Smooth muscle cell of bladder (primary cell): ENCODE measurements around the gene ZMYND19. TPM values are rescaled to one million over a fixed set of nuclear protein-coding genes. Genes with fewer than 3 reads are reported as not detected.

ENCODE experiments used
- total RNA-seq: library from RNA; depleted of rRNA; stranded (reverse); fragments of >200 nt; gene quantifications from 2 replicates; pipeline ENCODE4 v1.2.3, GENCODE V29; 2014

ZMYND19 gene
- total RNA-seq: 12.5 and 17.9 TPM in 2 replicates

DNA sequence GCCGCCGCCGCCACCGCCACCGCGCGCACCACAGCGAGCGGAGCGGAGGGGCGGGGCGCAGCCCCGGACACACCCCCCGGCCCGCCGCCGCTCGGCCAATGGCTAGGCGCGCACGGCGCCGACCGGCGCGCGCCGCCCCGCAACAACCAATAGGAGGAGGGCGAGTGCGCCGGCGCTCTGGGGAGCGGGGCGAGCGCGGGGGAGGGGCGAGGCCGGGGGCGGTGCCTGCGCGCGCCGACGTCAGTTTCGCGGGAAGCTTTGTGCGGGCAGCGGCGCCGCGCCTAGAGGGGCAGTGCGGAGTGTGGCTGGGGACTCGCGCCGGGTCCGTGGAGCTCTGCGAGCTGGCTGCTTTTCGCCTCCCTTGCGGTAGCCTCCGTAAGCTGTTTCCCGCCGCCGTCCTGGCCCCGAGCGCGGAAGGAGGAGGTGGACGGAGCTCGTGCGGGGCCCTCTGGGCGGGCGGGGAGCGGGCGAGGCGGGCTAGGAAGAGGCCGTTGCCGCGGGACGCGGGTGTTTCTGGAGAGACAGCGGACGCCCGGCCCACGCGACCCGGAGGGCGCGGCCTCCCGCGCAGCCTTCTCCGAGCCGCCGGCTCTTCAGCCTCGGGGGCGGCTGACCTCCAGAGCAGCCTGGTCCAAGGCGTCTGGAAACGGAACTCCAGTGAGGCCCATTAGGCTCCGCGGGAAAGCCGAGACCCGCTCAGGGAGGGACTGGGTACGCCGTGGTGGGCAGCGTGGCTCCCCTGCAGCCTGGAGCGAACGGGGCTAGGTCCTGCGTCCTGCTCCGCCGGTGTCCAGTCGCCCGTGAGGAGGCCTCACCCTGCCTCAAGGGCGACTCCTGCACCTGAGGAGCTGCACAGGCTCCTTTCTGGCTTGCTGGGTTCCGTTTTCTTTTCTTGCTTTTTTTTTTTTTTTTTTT lies at the start of gene ZMYND19:
ZMYND19 (minus strand) TSS at position 44 of the 915 bp plus-strand sequence. CDS start 249 bp downstream, outside the sequence.

DNA sequence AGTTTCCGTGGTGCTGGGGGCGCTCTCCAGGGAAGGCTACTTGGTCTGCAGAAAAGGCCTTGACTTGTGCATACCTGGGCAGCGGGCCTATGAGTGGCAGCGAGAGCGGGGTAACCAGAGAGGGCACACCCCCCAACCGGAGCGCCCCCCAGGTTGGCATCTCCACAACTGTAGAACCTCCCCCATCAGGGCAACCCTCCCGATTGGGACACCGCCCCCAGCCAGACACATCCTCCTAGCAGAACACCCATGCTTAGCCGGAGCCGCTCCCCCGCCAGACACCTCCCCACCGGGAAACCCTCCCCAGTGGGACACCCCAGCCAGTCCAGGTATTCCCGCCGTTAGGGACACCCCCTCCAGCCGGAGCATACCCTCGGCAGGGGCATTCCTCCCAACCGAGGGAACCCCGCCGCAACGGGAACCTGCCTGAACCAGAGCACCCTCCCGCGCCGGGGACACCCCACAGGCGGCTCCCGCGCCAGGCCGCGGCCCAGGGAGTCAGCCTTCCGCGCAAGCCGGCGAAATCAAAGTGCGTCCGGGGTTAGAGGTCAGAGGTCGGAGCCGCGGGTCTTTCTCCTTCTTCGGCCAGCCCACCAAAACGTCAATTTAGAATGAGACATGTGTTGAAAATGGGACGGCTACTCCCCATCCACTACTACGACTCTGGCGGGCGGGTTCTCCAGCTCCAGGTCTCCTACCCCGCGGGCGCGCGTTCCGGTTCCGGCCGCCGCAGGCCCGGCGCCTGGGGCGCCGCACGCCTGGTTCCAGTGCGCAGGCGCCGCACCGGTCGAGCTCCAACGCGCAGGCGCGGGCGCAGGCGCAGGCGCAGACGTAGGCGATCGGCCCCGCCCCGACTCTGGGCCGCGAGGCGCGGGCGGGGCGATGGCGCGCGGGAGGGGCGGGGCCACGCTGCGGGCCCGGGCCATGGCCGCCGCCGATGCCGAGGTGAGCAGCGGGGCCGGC lies 28.1 kb upstream of the ZMYND19 start, which contains the start of gene EHMT1:
EHMT1 (plus strand) TSS at position 901 of the 963 bp plus-strand sequence; CDS start at position 925, 24 bp downstream.

DNA sequence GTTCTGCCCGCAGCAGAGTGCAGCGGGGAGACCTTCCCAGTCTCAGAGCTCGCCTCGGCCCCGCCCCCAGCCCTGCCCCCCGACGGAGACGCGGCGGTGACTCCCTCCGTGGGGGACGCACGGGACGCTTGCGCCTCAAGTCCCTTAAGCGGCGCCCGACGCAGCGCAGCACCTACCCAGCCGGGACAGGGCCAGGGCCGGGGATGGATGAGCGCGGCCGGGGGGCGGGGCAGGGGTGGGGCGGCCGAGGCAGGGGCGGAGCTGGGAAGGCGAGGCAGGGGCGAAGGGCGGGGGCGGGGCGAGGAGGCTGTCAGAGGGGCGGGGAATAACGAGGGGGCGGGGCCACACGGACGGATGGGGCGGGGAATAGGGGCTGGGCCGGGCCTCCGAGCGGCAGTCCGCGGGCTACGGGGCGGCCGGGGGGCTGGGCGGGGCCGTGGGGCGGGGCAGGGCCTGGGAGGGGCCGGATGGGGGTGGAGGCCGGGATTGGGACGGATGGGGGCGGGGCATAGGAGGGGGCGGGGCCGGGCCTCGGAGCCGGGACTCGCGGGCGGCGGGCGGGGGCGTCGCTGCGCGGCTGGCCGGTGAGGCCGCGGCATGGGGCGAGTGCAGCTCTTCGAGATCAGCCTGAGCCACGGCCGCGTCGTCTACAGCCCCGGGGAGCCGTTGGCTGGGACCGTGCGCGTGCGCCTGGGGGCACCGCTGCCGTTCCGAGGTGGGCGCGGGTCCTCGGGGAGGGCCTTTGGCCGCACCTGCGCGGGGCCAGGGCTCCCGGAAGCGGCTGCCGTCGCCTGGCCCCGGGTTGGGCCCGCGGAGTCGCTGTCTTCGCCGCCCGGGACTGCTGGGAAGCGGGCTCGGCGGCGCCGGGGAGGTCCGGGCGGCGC lies 15.1 kb upstream of the ZMYND19 start, which contains the start of gene ARRDC1:
ARRDC1 (plus strand) TSS at position 566 of the 884 bp plus-strand sequence; CDS start at position 598, 32 bp downstream.

DNA sequence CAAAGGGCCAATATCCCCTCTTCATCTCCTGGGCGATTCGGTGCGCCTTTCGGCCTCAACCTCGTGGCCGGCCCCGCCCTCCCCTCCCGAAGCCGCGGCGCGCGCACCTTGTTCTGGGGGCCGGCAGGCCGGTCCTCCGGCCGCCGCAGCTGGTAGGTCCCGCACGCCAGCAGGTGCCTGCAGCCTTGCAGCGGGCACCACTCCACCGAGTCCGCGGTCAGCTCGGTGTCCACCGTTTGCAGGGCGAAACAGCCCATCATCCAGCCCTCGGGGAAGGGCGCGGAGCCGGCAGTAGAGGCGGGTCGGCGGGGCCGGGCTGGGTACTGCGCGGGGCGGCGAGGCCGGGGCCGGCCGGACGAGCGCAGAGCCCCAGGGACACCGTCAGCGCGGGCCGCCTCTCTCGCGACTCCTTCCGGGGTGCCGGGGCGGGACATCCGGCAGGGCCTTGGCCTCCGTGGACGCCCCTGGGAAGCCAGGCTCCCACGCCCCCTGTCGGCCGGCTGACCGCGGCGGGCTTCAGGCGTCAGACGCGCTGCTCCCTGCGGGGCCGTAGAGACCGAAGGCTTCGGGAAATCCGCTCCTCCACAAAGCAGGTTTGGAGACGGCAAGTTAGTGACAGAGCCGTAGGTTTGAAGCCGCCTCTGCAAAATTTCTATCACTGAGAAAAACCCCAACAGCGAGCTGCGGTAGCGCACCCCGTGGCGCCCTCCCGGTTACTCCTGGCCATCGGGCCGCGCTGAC lies 11.6 kb downstream of the ZMYND19 start, which contains the start of gene DPH7:
DPH7 (minus strand) TSS at position 408 of the 741 bp plus-strand sequence; CDS start at position 260, 148 bp downstream.

DNA sequence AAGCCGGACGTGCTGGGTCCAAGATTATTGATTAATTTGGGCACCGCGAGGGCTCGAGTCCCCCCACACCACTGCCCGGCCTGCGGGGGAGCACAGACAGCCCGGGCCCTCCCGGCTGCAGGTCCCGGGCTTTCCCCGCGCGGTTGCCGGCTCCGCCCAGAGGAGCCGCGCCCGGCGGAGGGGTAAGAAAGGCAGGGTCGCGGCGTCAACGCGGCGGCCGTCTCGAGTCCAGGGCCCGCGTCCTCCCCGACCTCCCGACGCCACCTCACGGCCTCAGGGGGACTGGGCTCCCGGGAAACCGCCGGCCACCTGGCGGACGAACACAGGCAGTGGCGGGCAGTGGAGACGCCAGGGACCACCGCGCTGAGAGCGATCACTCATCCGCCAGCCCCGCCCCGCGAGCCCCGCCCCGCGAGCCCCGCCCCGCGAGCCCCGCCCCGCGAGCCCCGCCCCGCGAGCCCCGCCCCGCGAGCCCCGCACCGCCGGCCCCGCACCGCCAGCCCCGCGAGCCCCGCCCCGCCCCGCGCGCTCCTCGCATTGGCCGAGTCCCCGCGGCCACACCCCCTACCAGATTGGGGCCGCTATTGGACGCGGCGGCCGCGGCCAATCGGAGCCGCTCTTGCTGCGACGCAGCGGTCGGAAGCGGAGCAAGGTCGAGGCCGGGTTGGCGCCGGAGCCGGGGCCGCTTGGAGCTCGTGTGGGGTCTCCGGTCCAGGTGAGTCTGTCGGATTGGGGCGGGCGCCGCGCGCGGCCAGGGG lies 38.9 kb downstream of the ZMYND19 start, which contains the start of gene MRPL41:
MRPL41 (plus strand) TSS at position 616 of the 758 bp plus-strand sequence. CDS start 203 bp downstream, outside the sequence.

DNA sequence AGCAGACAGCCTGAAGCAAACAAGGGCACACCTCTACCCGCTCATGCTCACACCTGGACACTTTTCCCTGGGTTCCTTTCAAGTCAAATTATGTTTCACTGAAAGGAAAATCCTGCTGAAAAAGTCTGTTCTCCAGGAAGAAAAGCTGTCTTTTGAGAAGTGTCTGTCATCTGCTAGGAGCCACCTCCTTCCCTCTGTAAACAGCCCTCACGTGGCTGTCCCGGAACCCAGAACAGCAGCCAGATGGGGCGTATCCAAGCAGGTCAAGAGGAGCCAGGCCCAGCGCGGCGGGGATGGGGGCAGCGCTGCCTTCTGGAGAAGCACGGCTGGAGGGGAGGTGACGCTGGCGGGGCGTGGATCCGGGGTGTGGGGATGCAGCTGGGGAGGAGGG lies 40.1 kb downstream of the ZMYND19 start, which contains the start of gene PNPLA7:
PNPLA7 (minus strand) TSS at position 172 of the 391 bp plus-strand sequence. CDS start 205 bp downstream, outside the sequence.

Other genes starting within 250 kb of the ZMYND19 start
- gene EXD3, start 167.3 kb downstream of the ZMYND19 start, total RNA-seq: 8.4 and 13.2 TPM in 2 replicates
- gene NOXA1, start 167.1 kb downstream of the ZMYND19 start, total RNA-seq: 0.46 and 0.57 TPM in 2 replicates
- gene ENTPD8, start 149.2 kb downstream of the ZMYND19 start, total RNA-seq: not detected in 2 replicates
- 10.4 and 15.5 TPM in 2 replicates for gene NSMF, start 131.2 kb downstream of the ZMYND19 start, total RNA-seq
- gene PNPLA7, start 40.1 kb downstream of the ZMYND19 start, total RNA-seq: 0.57 and 1.1 TPM in 2 replicates
- 49.6 and 57.2 TPM in 2 replicates for gene MRPL41, start 38.6 kb downstream of the ZMYND19 start, total RNA-seq
- gene DPH7, start 11.6 kb downstream of the ZMYND19 start, total RNA-seq: 16.8 and 18.4 TPM in 2 replicates
- gene ARRDC1, start 15.2 kb upstream of the ZMYND19 start, total RNA-seq: 11.5 and 12.9 TPM in 2 replicates
- gene EHMT1, start 28.5 kb upstream of the ZMYND19 start, total RNA-seq: 37.3 and 43.3 TPM in 2 replicates